Ishikawa (cell line): ENCODE measurements around the gene AKR1B15.

Experiments used
- CEBPB ChIP-seq: IDR thresholded peaks from 2 replicates; pipeline ENCODE4 v1.6.1; 2012
- CREB1 ChIP-seq: IDR thresholded peaks from 2 replicates; pipeline ENCODE4 v1.6.1; 2012; ENCODE audit warnings: low read depth
- EGR1 ChIP-seq: IDR thresholded peaks from 2 replicates; pipeline ENCODE4 v1.6.1; 2012
- EP300 ChIP-seq: IDR thresholded peaks from 2 replicates; pipeline ENCODE4 v1.6.1; 2012; ENCODE audit warnings: borderline replicate concordance
- MAX ChIP-seq: IDR thresholded peaks from 2 replicates; pipeline ENCODE4 v1.6.1; 2012
- NFIC ChIP-seq: IDR thresholded peaks from 2 replicates; pipeline ENCODE4 v1.6.1; 2012
- RAD21 ChIP-seq: IDR thresholded peaks from 2 replicates; pipeline ENCODE4 v1.6.1; 2012; ENCODE audit warnings: low read depth
- REST ChIP-seq: IDR thresholded peaks from 2 replicates; pipeline ENCODE4 v1.6.1; 2012; ENCODE audit warnings: low read depth, mild to moderate bottlenecking
- TAF1 ChIP-seq: IDR thresholded peaks from 2 replicates; pipeline ENCODE4 v1.6.1; 2012; ENCODE audit warnings: low read depth, mild to moderate bottlenecking
- TCF12 ChIP-seq: IDR thresholded peaks from 2 replicates; pipeline ENCODE4 v1.6.1; 2012; ENCODE audit warnings: low read depth
- YY1 ChIP-seq: IDR thresholded peaks from 2 replicates; pipeline ENCODE4 v1.6.1; 2012; ENCODE audit warnings: low read depth

GRCh38 chr7:134584290-134584689, 35.4 kb downstream of the AKR1B15 start:
- no peak for TF ChIP-seq MAX
- TF ChIP-seq EP300, result no peak
- no peak for TF ChIP-seq TCF12
- no peak for TF ChIP-seq CEBPB
- TF ChIP-seq CREB1, result no peak
- TF ChIP-seq TAF1, result no peak
- TF ChIP-seq RAD21, result no peak
- no peak for TF ChIP-seq YY1
- no peak for TF ChIP-seq REST
- TF ChIP-seq NFIC, result no peak
- no peak for TF ChIP-seq EGR1
